ENCODE data around the gene RBM38.

The RBM38 gene

DNA sequence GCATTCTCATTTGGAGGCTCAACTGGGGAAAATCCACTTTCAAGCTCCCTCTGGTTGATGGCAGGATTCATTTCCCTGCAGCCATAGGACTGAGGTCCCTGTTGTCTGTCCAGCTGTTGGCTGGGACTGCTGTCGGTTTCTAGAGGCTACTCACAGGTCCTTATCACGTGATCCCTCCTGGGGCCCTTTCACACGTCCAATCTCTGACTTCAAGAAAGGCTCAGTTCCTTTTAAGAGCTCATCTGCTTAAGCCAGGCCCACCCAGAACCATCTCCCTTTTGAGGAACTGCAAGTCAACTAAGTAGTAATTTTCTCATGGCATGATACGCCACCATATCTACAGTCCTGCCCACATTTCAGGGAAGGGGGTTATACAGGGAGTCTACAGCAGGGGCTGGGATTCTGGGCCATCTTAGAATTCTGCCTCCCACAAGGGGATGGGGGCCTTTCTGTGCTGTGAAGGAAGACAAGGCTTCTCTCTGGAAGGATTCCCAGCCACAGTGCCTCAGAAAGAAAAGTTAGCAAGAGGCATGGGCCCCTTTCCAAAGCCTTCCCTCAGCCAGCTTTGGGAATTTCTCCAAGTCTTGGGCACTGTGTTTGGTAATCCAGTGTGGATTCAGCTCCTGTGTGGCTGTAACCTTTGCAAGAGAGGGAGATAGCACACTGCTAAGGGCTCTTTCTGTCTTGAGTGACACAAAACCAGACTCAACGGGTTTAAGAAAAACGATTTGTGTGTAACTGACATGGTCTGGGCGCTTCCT is 67.4 kb downstream of the RBM38 start:
- in situ Hi-C loops (cut with MboI; ENCODE audit: low sequenced_read_pairs, unreplicated experiment) = no loop called here
- no peak for TF ChIP-seq CTCF (IDR thresholded peaks at IDR 0.05; ENCODE audit: borderline replicate concordance, control extremely low read depth, extremely low read depth, insufficient read depth, missing control alignments)
- no peak for DNase-seq (ENCODE audit: low spot score)

Measured in GM13976 (cell line).